GM18507 (cell line): Measurements from ENCODE around the gene IFNL3.
"Not testable (repeated sequence)": the region's sequence is repeated elsewhere in the genome, so short reads cannot be mapped to it uniquely, and the experiment has no call there.

Source experiments
- DNase-seq: peaks from one replicate; pipeline ENCODE4 v3.0.0; 2011; ENCODE audit warnings: low read depth; ENCODE audit not compliant: insufficient read length; ENCODE audit errors: extremely low spot score
- FAIRE-seq: peaks from 2 replicates; lab custom pipeline; 2011; peaks lifted over from hg19 to GRCh38; lab: Jason Lieb, UNC

IFNL3 gene

DNA sequence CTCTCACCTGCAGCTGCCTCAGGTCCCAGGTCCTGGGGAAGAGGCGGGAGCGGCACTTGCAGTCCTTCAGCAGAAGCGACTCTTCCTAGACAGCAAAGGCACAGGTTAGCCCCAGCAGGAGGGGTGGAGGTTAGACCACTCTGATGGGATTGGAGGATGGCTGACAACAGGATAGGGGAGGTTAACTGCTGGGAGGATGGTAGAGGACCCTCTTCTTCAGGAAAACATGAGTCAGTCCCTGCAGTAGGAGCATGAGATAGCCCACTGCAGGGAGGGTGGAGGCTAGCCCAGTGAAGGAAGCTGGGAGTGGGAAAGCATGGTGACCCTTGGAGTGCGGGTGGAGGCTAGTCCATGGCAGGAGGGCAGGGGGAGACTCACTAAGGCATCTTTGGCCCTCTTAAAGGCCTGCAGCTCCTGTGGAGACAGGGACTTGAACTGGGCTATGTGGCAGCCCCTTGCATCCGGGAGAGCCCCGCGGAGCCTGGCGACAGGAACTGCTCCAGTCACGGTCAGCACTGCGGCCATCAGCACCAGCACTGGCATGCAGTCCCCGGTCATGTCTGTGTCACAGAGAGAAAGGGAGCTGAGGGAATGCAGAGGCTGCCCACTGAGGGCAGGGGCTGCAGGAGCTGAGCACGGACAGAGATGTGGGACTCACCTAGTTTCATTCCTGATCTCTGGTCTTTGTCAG lies at the start of gene IFNL3:
Gene IFNL3, minus strand, starts transcription at position 597 of the 691 bp plus-strand sequence. Its CDS starts 39 bp downstream, at position 558.
- not testable (repeated sequence) for FAIRE-seq, DNase-seq

DNA sequence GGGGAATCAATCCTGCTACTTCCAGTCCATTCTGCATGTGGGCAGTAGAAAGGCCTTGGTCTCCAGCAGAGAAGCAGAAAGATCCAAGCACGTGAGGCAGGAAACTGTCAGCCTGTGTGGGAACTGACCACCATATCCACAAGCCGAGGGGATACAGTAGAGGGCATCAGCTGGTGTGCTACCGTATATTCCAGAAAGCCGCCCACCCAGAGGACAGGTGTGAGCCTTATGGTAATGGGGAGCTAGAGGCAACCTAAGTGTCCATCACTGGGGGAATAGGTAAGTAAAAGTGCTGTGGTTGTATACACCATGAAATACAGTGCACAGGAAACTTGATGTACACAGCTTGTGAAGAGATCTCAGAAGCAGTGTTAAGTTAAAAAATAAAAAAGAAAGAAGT lies 48.6 kb upstream of the IFNL3 start:
- DNase-seq (no peak), FAIRE-seq (no peak)

DNA sequence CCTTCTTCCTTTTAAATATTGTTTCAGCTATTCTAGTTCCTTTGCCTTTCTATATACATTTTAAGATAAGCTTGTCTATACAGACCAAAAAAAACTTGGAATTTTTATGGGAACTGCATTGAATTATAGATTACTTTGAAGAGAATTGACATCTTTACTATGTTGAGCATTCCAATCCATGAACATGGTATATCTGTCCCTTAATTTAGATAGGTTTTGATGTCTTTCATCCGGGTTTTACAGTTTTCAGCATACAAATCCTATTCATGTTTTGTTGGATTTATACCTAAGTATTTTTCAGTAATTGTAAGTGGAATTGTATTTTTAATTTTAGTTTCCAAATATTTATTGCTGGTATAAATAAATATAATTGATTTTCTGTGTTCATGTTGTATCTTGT lies 39.2 kb upstream of the IFNL3 start:
- FAIRE-seq (no peak), DNase-seq (no peak)

- FAIRE-seq: no peak
- DNase-seq: no peak
These were observed 37.2 kb upstream of the IFNL3 start for GRCh38 chr19:39282021-39282420.

GRCh38 chr19:39277598-39277997 lies 32.8 kb upstream of the IFNL3 start:
- FAIRE-seq (no peak), DNase-seq (no peak)

GRCh38 chr19:39276740-39277139 lies 31.9 kb upstream of the IFNL3 start:
- no peak for FAIRE-seq
- DNase-seq: no peak

GRCh38 chr19:39275578-39275977 lies 30.8 kb upstream of the IFNL3 start:
- no peak for FAIRE-seq
- DNase-seq: no peak

DNA sequence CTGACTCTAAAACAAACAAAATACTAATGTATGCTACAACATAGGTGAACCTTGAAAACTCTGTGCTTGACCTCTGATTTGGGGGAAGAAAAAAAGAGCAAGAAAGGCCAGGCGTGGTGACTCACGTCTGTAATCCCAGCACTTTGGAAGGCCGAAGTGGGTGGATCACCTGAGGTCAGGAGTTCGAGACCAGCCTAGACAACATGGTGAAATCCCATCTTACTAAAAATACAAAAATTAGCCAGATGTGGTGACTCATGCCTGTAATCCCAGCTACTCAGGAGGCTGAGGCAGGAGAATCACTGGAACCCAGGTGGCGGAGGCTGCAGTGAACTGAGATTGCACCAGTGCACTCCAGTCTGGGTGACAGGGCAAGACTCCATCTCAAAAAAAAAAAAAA lies 29.1 kb upstream of the IFNL3 start:
- FAIRE-seq, DNase-seq: not testable (repeated sequence)

DNA sequence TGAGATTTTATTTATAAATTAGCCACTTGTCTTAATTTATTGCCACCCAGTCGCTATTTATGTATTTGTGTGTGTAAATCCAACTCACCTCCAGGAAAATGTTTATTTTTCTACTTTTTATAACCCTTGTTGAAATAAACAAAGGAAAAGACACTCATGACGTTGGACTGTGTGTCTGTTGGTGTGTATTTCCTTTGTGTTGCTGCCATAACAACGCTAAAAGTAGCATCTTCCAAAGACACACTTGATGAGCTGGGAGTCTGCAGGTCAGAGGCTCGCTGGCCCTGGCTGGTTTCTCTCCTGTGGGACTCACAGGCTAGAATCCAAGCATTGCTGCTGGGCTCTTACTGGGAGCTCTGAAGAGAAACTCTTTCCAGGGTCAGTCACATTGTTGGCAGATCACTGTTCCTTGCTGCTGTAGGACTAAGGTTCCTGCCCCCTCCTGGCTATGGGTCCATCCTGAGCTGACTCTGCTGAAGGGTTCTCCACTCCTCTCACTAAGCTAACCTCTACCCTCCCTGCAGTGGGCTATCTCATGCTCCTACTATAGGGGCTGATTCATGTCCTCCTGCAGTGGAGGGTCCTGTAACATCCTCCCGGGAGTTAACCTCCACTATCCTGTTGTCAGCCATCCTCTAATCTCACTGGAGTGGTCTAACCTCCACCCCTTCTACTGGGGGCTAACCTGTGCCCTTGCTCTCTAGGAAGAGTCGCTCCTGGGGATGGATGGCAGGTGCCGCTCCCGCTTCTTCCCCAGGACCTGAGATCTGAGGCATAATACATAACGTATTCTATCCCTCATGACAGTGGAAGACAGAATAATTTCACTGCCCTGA lies 25.4 kb upstream of the IFNL3 start:
- DNase-seq (no peak), FAIRE-seq (no peak)

GRCh38 chr19:39269369-39269768 lies 24.6 kb upstream of the IFNL3 start:
- FAIRE-seq: not testable (repeated sequence)

GRCh38 chr19:39268531-39269223 lies 23.9 kb upstream of the IFNL3 start:
- FAIRE-seq, DNase-seq: not testable (repeated sequence)

More at GRCh38 chr19:39269369-39269768, 24.6 kb upstream of the IFNL3 start:
- DNase-seq: not testable (repeated sequence)

DNA sequence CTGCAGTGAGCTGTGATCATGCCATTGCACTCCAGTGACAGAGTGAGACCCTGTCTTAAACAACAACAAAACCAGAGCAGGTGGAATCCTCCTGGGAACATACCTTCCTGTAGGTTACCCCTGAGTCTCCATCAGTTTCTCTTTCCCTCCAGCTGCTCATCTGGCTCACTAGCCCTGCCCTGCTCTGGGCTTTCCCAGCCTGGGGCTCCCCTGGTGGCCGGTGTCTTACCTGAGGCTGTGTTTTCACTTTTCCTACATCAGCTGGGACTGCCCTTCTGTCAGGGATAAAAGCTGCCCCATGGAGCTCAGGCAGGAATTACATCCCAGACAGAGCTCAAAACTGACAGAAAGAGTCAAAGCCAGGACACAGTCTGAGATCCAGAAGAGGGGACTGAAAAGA lies 23.3 kb upstream of the IFNL3 start, which contains the start of gene IFNL2:
Gene IFNL2, plus strand, starts transcription at position 312 of the 400 bp plus-strand sequence. CDS start 173 bp downstream, outside the sequence.
- peak; percentile 85 for FAIRE-seq

GRCh38 chr19:39265321-39265916 lies 20.6 kb upstream of the IFNL3 start:
- DNase-seq: no peak

More for the DNA sequence above, 23.3 kb upstream of the IFNL3 start, which contains the start of gene IFNL2:
- DNase-seq: not testable (repeated sequence)

DNA sequence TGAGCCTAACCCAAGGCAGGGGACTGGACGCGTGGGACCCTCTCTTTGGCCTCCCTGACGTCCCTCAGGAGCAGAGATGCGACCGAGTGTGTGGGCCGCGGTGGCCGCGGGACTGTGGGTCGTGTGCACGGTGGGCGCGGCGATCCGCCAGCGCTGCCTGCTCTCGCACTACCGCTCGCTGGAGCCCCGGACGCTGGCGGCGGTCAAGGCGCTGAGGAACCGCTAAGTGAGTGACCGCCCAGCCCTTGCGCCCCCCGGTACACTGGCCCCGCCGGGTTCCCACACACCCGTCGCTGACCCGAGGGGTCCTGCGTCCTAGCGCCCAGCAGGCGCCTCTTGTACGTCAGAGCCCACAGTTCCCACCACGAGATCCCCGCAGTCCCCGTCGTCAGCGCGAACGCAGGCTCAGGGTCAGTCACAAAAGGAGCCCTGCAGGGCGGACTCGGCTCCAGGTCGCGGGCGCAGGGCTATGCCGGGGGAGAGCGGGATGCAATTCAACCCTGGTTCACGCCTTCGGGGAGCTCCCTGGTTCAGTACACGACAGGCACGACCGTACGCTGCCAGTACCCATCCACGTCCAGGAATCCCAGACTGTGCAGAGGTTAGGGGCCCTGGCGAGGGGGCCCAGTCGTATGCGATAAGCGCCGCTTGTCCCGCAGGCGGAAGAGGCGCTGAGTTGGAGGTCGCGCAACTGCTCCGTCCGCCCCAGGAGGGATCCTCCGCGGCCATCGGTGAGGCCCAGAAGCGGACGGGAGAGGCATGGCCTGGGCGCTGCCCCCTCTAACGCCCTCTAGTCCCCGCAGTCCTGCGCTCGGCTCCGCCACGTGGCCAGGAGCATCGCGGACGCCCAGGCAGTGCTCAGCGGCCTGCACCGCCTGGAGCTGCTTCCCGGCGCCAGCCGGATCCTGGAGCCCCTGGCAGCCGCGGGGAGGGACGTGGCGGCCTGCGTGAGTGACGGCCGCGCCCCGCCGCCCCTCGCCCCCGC lies 19.8 kb upstream of the IFNL3 start:
- DNase-seq (no peak), FAIRE-seq (no peak)

More at GRCh38 chr19:39265321-39265916, 20.6 kb upstream of the IFNL3 start:
- no peak for FAIRE-seq

DNA sequence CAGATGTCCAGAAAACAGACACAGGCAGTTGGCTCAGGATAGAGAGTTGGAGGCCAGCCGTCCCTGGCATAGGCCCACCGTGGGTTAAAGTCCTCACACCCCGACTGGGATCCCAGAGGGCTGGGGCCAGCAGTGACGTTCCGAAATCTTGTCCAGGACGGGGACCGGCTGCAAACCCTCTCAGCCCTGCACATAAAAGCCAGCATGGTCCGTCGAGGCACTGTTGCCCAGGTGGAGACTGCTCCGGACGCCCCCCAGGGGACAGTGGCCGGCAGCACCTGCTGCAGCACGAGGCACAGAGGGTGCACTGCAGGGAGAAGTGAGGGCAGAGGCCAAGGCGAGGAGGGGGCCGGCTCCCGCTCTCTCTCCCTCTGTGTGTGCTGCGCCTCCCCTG lies 19.1 kb upstream of the IFNL3 start:
- no peak for FAIRE-seq
- no peak for DNase-seq

DNA sequence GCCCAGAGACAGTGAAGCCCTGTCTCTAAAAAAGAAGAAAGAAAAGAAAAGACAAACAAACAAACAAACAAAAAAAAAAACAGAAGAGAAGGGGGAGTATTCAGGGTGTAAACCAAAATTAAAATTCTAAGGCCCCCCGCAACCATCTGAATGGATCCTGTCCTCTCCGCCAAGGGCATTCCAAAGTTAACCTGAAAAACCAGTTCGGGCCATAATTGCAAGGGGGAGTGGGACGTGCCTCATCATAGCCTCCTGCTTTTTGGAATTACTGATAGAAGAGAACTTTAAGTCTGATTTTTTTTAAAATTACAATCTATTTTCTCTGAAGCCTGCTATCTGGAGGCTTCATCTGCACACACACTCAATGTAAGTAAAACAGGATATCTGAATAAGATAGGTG lies 17.7 kb upstream of the IFNL3 start:
- DNase-seq: no peak
- FAIRE-seq: no peak

- no peak for DNase-seq
- FAIRE-seq: no peak
These were observed 16.9 kb upstream of the IFNL3 start for GRCh38 chr19:39261704-39262103.

DNA sequence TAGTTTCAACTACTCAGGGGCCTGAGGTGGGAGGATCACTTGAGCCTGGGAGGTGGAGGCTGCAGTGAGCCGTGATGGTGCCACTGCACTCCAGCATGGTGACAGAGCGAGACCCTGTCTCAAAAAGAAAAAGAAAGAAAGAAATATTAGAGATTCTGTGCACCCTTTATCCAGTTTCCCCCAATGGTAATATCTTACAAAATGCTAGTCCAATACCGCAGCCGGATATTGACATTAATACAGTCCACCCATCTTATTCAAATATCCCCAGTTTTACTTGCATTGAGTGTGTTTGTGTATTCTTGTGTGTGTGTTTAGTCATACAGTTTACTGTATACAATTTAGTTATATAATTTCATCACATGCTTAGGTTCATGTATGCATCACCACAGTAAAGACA lies 12.4 kb upstream of the IFNL3 start:
- FAIRE-seq (no peak), DNase-seq (no peak)
